GM23338 (cell line): Measurements from ENCODE around the gene PMM1.

Source experiments
- CTCF ChIP-seq, 2 experiments: fragments of 200-600 bp in 1 of 2; sonication (generic) in 1 of 2; conservative IDR thresholded peaks; 2 replicates each; pipeline versions ENCODE4 v1.5.1 to v1.6.1; 2016 to 2017; ENCODE audit warnings: antibody characterized with exemption in 2 of 2, low read depth in 2 of 2, mild to moderate bottlenecking in 2 of 2, moderate library complexity in 1 of 2
- POLR2AphosphoS5 ChIP-seq: IDR thresholded peaks from 2 replicates; pipeline ENCODE4 v1.6.1; 2016; ENCODE audit warnings: antibody characterized with exemption, low read depth

- TF ChIP-seq POLR2AphosphoS5: no peak
- TF ChIP-seq CTCF (conservative IDR thresholded peaks at IDR 0.05; ENCODE audit: low read depth in 2 of 2): no peak
Observed at GRCh38 chr22:41567512-41567768, 22.2 kb downstream of the PMM1 start.
